ENCODE measurements around the gene CEP131. TPM values are rescaled to one million over a fixed set of nuclear protein-coding genes. Genes with fewer than 3 reads are reported as not detected.

CEP131 gene
- total RNA-seq, 1 donor from 2014 or later: 35.1 TPM

- Mint-ChIP-seq H3K4me3 (ENCODE audit: unreplicated experiment) (no peak overlapping the region), H3K27me3 (ENCODE audit: unreplicated experiment) (peaks cover 6% of the 10 kb centered on the region)
- no peak for TF ChIP-seq CTCF (IDR thresholded peaks at IDR 0.05; ENCODE audit: partially characterized antibody, unreplicated experiment)
Observed at GRCh38 chr17:81213978-81214377, 8.8 kb downstream of the CEP131 start.

GRCh38 chr17:81212365-81212764 is 10.4 kb downstream of the CEP131 start:
- H3K4me3 Mint-ChIP-seq (ENCODE audit: unreplicated experiment): no peak overlapping the region
- H3K27ac Mint-ChIP-seq (ENCODE audit: unreplicated experiment): no peak overlapping the region
- DNase-seq: no peak
- H3K4me1 Mint-ChIP-seq (ENCODE audit: low read depth, unreplicated experiment): no peaks in the 10 kb centered on the region
- no peak for TF ChIP-seq CTCF (IDR thresholded peaks at IDR 0.05; ENCODE audit: partially characterized antibody, unreplicated experiment)
- H3K27me3 Mint-ChIP-seq (ENCODE audit: unreplicated experiment): peaks cover 4% of the 10 kb centered on the region
- peaks cover 5% of the 10 kb centered on the region for H3K36me3 Mint-ChIP-seq (ENCODE audit: unreplicated experiment)
- H3K9me3 Mint-ChIP-seq (ENCODE audit: unreplicated experiment): peaks cover 3% of the 10 kb centered on the region

More at GRCh38 chr17:81213978-81214377, 8.8 kb downstream of the CEP131 start:
- Mint-ChIP-seq H3K9me3 (ENCODE audit: unreplicated experiment) (peaks cover 3% of the 10 kb centered on the region), H3K4me1 (ENCODE audit: low read depth, unreplicated experiment) (no peaks in the 10 kb centered on the region), H3K27ac (ENCODE audit: unreplicated experiment) (no peak overlapping the region), H3K36me3 (ENCODE audit: unreplicated experiment) (peaks cover 5% of the 10 kb centered on the region)
- DNase-seq: no peak

GRCh38 chr17:81210868-81211267 is 11.9 kb downstream of the CEP131 start:
- no peak for TF ChIP-seq CTCF (IDR thresholded peaks at IDR 0.05; ENCODE audit: partially characterized antibody, unreplicated experiment)
- Mint-ChIP-seq H3K36me3 (ENCODE audit: unreplicated experiment) (no peaks in the 10 kb centered on the region), H3K4me3 (ENCODE audit: unreplicated experiment) (no peak overlapping the region), H3K9me3 (ENCODE audit: unreplicated experiment) (peaks cover 1% of the 10 kb centered on the region), H3K4me1 (ENCODE audit: low read depth, unreplicated experiment) (no peaks in the 10 kb centered on the region), H3K27ac (ENCODE audit: unreplicated experiment) (no peak overlapping the region), H3K27me3 (ENCODE audit: unreplicated experiment) (no peaks in the 10 kb centered on the region)
- DNase-seq: no peak

- no peak for TF ChIP-seq CTCF (IDR thresholded peaks at IDR 0.05; ENCODE audit: partially characterized antibody, unreplicated experiment)
Observed at GRCh38 chr17:81210466-81210865, 12.3 kb downstream of the CEP131 start.

GRCh38 chr17:81209141-81209540 is 13.6 kb downstream of the CEP131 start:
- H3K4me3 Mint-ChIP-seq (ENCODE audit: unreplicated experiment): no peak overlapping the region
- DNase-seq: no peak
- H3K9me3 Mint-ChIP-seq (ENCODE audit: unreplicated experiment): no peaks in the 10 kb centered on the region
- H3K27ac Mint-ChIP-seq (ENCODE audit: unreplicated experiment): no peak overlapping the region
- no peaks in the 10 kb centered on the region for H3K27me3 Mint-ChIP-seq (ENCODE audit: unreplicated experiment)
- no peaks in the 10 kb centered on the region for H3K4me1 Mint-ChIP-seq (ENCODE audit: low read depth, unreplicated experiment)
- TF ChIP-seq CTCF (IDR thresholded peaks at IDR 0.05; ENCODE audit: partially characterized antibody, unreplicated experiment): no peak
- H3K36me3 Mint-ChIP-seq (ENCODE audit: unreplicated experiment): no peaks in the 10 kb centered on the region

More at GRCh38 chr17:81210466-81210865, 12.3 kb downstream of the CEP131 start:
- H3K9me3 Mint-ChIP-seq (ENCODE audit: unreplicated experiment): no peaks in the 10 kb centered on the region
- H3K4me1 Mint-ChIP-seq (ENCODE audit: low read depth, unreplicated experiment): no peaks in the 10 kb centered on the region
- H3K27ac Mint-ChIP-seq (ENCODE audit: unreplicated experiment): no peak overlapping the region
- no peaks in the 10 kb centered on the region for H3K27me3 Mint-ChIP-seq (ENCODE audit: unreplicated experiment)
- DNase-seq: no peak
- H3K36me3 Mint-ChIP-seq (ENCODE audit: unreplicated experiment): no peaks in the 10 kb centered on the region
- no peak overlapping the region for H3K4me3 Mint-ChIP-seq (ENCODE audit: unreplicated experiment)
